GM10266 (cell line): Measurements from ENCODE around the gene SOX12.
"Not testable (repeated sequence)": the region's sequence is repeated elsewhere in the genome, so short reads cannot be mapped to it uniquely, and the experiment has no call there.

Source experiments
- DNase-seq: peaks from one replicate; pipeline ENCODE4 v3.0.0; 2012; ENCODE audit errors: extremely low spot score
- TF ChIP-seq, protein P1 (sequence below): IDR thresholded peaks from 2 replicates; pipeline ENCODE4 v1.5.1; 2012; ENCODE audit warnings: mild to moderate bottlenecking, low read depth; ENCODE audit not compliant: control insufficient read depth, insufficient read depth; ENCODE audit errors: missing control alignments

The SOX12 gene

GRCh38 chr20:368915-369314 is 43.6 kb downstream of the SOX12 start:
- TF ChIP-seq, protein P1, sequence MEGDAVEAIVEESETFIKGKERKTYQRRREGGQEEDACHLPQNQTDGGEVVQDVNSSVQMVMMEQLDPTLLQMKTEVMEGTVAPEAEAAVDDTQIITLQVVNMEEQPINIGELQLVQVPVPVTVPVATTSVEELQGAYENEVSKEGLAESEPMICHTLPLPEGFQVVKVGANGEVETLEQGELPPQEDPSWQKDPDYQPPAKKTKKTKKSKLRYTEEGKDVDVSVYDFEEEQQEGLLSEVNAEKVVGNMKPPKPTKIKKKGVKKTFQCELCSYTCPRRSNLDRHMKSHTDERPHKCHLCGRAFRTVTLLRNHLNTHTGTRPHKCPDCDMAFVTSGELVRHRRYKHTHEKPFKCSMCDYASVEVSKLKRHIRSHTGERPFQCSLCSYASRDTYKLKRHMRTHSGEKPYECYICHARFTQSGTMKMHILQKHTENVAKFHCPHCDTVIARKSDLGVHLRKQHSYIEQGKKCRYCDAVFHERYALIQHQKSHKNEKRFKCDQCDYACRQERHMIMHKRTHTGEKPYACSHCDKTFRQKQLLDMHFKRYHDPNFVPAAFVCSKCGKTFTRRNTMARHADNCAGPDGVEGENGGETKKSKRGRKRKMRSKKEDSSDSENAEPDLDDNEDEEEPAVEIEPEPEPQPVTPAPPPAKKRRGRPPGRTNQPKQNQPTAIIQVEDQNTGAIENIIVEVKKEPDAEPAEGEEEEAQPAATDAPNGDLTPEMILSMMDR, result no peak
- no peak for DNase-seq

DNA sequence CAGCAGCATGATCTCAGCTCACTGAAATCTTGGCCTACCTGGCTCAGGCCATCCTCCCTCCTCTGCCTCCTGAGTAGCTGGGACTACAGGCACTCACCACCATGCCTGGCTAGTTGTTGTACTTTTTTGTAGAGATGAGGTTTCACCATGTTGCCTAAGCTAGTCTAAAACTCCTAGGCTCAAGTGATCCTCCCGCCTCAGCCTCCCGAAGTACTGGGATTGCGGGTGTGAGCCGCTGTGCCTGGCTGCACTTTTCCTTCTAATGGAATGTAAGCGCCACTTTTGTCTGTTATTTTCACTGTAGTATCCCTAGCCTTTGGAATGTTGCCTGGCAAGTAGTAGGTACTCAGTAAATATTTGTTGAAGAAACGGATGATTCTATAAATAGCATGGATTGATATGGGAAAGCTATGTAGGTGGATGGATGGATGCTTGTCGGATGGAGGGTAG is 44.8 kb downstream of the SOX12 start:
- DNase-seq, result no peak
- TF ChIP-seq, protein P1, result no peak

- no peak for DNase-seq
- TF ChIP-seq, protein P1, result no peak
These were observed 45.8 kb downstream of the SOX12 start for GRCh38 chr20:370977-371754.

- no peak for DNase-seq
These were observed 46.6 kb downstream of the SOX12 start for GRCh38 chr20:371755-372542.

GRCh38 chr20:372543-373082 is 47.3 kb downstream of the SOX12 start:
- DNase-seq, result not testable (repeated sequence)

More at GRCh38 chr20:371755-372542, 46.6 kb downstream of the SOX12 start:
- TF ChIP-seq, protein P1, result no peak

GRCh38 chr20:373171-373890 is 48.0 kb downstream of the SOX12 start:
- TF ChIP-seq, protein P1, result no peak
- no peak for DNase-seq

- TF ChIP-seq, protein P1, result no peak
- no peak for DNase-seq
These were observed 50.0 kb downstream of the SOX12 start for GRCh38 chr20:375265-375889.
